ENCODE measurements around the gene MED12L.

MED12L gene

GRCh38 chr3:151425627-151426340 is 340.3 kb downstream of the MED12L start:
- TF ChIP-seq SIN3A (IDR thresholded peaks at IDR 0.05; ENCODE audit: borderline replicate concordance, insufficient read depth, low read length) = no peak
- no peak for TF ChIP-seq FOXP2 (optimal IDR thresholded peaks at IDR 0.05; ENCODE audit: borderline replicate concordance, extremely low read depth, extremely low read length, insufficient read depth)
- TF ChIP-seq POLR2AphosphoS5 (IDR thresholded peaks at IDR 0.05; ENCODE audit: low read depth, low read length) = no peak
- TF ChIP-seq REST (IDR thresholded peaks at IDR 0.05; ENCODE audit: insufficient read depth in 1 of 2, low read depth in 2 of 2, low read length in 2 of 2) = no peak
- TF ChIP-seq TAF1 (IDR thresholded peaks at IDR 0.05; ENCODE audit: borderline replicate concordance, insufficient read depth, low read length) = no peak

GRCh38 chr3:151426341-151426657 is 340.8 kb downstream of the MED12L start:
- TF ChIP-seq SIN3A (IDR thresholded peaks at IDR 0.05; ENCODE audit: borderline replicate concordance, insufficient read depth, low read length) = no peak
- no peak for TF ChIP-seq TAF1 (IDR thresholded peaks at IDR 0.05; ENCODE audit: borderline replicate concordance, insufficient read depth, low read length)
- TF ChIP-seq FOXP2 (optimal IDR thresholded peaks at IDR 0.05; ENCODE audit: borderline replicate concordance, extremely low read depth, extremely low read length, insufficient read depth) = no peak
- TF ChIP-seq POLR2AphosphoS5 (IDR thresholded peaks at IDR 0.05; ENCODE audit: low read depth, low read length) = no peak
- TF ChIP-seq REST (IDR thresholded peaks at IDR 0.05; ENCODE audit: insufficient read depth in 1 of 2, low read depth in 2 of 2, low read length in 2 of 2) = no peak

- TF ChIP-seq TAF1 (IDR thresholded peaks at IDR 0.05; ENCODE audit: borderline replicate concordance, insufficient read depth, low read length) (no peak), SIN3A (IDR thresholded peaks at IDR 0.05; ENCODE audit: borderline replicate concordance, insufficient read depth, low read length) (no peak), REST (IDR thresholded peaks at IDR 0.05; ENCODE audit: insufficient read depth in 1 of 2, low read depth in 2 of 2, low read length in 2 of 2) (no peak), POLR2AphosphoS5 (IDR thresholded peaks at IDR 0.05; ENCODE audit: low read depth, low read length) (no peak), FOXP2 (optimal IDR thresholded peaks at IDR 0.05; ENCODE audit: borderline replicate concordance, extremely low read depth, extremely low read length, insufficient read depth) (no peak)
These were observed 342.9 kb downstream of the MED12L start for GRCh38 chr3:151428386-151428785.

GRCh38 chr3:151430821-151431484 is 345.5 kb downstream of the MED12L start:
- TF ChIP-seq POLR2AphosphoS5 (IDR thresholded peaks at IDR 0.05; ENCODE audit: low read depth, low read length) (no peak), SIN3A (IDR thresholded peaks at IDR 0.05; ENCODE audit: borderline replicate concordance, insufficient read depth, low read length) (no peak), FOXP2 (optimal IDR thresholded peaks at IDR 0.05; ENCODE audit: borderline replicate concordance, extremely low read depth, extremely low read length, insufficient read depth) (no peak), TAF1 (IDR thresholded peaks at IDR 0.05; ENCODE audit: borderline replicate concordance, insufficient read depth, low read length) (no peak), REST (IDR thresholded peaks at IDR 0.05; ENCODE audit: insufficient read depth in 1 of 2, low read depth in 2 of 2, low read length in 2 of 2) (no peak)
